HG03103 (cell line): ENCODE results near the gene FAU.

Source experiments
- ATAC-seq: cut with Tn5 transposase; IDR thresholded peaks from one replicate; pipeline ENCODE4 v1.9.1; 2021; ENCODE audit warnings: low read depth; ENCODE audit not compliant: unreplicated experiment

FAU gene

DNA sequence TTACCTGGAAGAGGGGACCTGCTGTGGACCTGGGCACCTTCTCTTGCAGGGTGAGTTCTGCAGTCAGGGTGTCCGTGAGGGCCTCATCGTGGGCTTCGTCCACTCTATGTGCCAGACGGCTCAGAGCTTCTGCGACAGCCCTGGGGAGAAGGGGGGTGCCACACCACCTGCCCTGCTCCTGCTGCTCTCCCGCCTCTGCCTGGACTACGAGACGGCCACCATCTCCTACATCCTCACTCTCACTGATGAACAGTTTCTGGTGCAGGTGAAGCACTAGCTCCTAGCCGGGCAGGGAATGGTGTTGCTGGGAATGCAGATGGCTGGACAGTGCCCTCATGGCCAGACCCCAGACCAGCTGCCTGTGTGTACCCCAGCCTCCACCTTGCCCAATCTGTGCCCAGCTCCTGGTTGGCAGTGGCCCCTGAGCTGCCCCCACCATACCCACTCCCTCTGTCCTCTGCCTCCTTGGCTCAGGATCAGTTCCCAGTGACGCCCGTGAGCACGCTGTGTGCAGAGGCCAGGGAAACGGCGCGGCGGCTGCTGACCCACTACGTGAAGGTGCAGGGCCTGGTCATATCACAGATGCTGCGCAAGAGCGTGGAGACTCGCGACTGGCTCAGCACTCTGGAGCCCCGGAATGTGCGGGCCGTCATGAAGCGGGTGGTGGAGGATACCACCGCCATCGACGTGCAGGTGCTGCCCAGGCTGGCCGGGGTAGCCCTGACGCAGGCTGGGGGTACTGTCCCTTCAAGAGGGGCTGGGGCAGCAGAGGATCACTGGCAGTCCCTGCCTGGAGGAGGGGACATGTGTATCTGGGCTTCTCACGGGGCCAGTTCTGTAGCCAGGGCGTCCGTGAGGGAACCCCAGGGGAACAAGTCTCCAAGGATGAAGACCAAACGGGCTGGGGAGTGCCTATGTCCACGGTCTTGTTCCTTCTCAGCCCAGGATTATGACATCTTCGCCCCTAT, 12.4 kb downstream of the FAU start:
- ATAC-seq: no peak

DNA sequence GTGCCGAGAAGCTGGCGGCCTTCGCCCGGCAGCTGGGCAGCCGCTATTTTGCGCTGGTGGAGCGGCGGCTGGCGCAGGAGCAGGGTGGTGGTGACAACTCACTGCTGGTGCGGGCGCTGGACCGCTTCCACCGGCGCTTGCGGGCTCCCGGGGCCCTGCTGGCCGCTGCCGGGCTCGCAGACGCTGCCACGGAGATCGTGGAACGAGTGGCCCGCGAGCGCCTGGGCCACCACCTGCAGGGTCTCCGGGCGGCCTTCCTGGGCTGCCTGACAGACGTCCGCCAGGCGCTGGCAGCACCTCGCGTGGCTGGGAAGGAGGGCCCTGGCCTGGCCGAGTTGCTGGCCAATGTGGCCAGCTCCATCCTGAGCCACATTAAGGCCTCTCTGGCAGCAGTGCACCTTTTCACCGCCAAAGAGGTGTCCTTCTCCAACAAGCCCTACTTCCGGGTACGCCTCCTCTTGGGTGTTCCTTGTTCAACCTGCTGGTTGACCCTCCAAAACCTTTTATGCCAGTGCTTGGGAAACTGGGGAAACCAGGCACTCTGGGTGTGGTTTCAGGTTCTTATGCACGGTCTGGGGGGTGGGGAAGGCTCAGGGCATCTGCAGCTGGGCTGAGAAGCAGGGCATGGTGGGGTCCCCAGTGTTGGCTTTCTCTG, 13.3 kb downstream of the FAU start:
- ATAC-seq: no peak

DNA sequence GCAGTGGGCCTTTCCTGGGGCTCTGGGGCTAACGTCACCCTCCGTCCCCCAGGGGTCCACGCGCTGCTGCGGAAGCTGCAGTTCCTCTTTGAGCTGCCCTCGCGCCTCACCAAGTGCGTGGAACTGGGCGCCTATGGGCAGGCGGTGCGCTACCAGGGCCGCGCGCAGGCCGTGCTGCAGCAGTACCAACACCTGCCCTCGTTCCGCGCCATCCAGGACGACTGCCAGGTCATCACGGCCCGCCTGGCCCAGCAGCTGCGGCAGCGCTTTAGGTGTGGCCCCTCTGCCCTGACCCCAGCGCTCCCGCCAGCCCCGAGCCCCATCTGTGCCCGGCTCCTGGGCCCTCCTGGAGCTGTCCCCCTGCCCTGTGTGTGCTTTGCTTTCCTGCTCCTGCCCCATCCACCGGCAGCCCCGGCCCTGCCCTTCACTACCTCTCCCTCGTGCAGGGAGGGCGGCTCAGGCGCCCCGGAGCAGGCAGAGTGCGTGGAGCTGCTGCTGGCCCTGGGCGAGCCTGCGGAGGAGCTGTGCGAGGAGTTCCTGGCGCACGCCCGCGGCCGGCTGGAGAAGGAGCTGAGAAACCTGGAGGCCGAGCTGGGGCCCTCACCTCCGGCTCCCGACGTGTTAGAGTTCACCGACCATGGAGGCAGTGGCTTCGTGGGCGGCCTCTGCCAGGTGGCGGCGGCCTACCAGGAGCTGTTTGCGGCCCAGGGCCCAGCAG, 14.0 kb downstream of the FAU start:
- no peak for ATAC-seq

DNA sequence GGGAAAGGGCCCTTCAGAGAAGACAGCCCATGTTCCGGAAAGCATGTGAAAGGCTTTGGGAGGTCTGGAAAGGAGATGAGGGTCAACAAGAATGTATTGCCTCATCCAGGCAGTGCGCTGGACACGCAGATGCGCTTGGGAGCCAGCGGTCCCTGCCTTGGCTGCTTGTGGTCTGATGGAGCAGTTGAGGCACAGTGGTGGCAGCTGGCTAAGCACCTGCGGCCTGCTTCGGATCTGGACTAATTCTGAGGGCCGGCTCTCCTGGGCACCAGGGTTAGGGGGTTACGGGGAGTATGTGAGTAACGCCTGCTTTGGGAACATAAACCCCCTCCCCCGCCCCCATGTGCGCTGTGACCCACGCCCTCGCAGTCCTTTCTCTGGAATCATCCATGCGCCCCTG, 14.9 kb downstream of the FAU start:
- ATAC-seq: no peak

DNA sequence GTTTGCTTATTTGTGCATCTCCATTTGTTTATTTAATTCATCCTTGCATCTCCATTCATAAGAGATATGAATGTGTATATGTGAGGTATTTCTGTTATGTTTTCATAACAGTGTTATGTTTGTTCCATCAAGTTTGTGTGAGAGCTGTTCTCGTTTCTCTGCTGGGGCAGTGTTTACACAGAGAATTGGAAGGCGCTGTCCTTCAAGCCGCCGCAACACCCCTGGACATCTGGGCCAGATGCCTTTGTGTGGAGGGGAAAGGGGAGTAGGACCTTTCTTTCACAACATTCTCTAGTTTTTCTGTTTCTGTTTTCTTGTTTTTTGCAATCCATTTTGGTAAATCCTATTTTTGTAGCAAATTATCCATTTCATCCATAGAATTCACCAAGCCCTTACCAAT, 17.3 kb downstream of the FAU start:
- ATAC-seq: no peak

DNA sequence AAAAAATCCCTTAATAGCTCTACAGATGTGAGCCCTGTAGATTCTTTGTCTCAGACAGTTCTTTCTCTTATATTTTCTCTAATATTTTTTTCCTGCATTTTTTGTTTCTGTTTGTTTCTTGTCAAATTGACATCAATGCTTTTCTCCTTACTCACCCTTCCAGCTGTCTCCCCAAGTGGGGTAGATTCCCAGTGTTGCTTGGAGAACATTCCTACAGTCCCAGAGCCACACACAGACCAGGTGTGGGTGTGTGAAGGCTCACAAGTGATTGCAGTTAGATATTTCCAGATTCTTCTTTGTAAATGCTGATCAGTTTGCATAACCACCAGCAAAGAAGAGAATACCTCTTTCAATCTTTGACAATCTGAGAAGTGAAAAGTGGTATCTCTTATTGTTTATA, 18.5 kb downstream of the FAU start:
- ATAC-seq: no peak

DNA sequence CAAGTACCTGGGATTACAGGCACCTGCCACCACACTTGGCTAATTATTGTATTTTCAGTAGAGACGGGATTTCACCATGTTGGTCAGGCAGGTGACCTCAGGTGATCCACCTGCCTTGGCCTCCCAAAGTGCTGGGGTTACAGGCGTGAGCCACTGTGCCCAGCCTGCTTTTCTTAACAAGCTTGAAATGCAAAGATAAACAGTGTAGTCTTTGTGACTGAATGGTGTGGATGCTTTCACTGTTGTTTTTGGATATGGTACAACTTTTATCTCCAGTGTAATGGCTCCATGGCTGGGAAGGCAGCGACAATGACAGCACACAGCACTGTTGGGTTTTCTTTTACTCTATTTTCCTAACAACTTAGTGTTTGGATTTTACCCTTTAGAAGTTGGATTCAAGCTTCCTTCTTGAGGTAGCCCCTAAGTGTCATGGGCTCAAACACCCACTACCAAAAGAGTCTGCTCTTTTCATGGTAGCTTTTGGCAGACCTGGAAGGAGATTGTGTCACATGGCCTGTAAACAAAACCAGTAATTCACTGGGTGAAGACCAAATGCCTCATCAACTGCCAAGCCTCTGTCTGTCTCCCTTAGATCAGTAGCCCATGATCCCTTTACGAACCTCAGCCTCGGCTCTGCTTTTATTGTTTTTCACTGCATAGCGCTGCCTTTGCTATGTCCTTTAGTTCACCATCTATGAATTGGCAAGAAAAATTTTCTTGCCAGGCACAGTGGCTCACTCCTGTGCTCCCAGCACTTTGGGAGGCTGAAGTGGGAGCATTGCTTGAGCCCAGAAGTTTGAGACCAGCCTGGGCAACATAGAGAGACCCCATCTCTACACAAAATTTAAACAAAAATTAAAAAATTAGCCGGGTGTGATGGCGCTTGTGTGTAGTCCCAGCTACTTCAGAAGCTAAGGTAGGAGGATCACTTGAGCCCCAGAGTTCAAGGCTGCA, 19.5 kb downstream of the FAU start:
- ATAC-seq: no peak

DNA sequence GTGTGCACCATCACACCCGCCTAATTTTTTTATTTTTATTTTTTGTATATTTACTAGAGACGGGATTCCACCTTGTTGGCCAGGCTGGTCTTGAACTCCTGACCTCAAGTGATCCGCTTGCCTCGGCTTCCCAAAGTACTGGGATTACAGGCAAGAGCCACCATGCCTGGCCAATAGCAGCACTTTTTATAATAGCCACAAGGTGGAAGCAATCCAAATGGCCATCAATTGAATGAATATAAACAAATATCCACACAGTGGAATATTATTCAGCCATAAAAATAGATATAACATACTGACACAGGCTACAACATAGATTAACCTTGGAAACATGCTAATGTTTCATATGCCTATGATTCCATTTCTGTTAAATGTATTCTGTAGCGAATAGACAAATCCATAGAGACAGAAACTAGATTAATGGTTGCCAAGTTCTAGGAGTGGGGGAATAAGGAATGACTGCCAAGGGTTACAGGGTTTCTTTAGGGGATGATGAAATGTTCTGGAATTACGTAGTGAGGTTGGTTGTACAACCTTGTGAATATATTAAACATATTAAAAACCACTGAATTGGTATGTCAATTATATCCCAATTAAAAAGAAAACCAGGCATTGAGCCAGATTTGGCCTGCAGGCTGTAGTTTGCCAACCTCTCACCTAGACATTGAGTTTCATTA, 21.1 kb downstream of the FAU start:
- ATAC-seq: no peak

DNA sequence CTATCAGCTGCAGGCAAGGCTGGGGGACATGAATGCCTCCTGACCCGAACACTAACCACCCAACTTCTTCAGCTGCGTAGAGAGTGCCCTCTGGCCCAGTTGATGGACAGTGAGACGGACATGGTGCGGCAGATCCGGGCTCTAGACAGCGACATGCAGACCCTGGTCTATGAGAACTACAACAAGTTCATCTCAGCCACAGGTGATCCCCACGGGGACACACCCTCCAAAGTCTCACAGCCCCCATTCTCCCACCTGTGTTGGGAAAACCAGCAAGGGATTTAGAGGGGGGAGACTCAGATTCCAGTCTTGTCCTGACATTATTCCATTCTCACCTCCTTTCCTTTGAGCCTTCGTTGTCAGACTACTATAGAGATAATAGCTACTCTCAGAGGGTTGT, 25.0 kb downstream of the FAU start:
- no peak for ATAC-seq

DNA sequence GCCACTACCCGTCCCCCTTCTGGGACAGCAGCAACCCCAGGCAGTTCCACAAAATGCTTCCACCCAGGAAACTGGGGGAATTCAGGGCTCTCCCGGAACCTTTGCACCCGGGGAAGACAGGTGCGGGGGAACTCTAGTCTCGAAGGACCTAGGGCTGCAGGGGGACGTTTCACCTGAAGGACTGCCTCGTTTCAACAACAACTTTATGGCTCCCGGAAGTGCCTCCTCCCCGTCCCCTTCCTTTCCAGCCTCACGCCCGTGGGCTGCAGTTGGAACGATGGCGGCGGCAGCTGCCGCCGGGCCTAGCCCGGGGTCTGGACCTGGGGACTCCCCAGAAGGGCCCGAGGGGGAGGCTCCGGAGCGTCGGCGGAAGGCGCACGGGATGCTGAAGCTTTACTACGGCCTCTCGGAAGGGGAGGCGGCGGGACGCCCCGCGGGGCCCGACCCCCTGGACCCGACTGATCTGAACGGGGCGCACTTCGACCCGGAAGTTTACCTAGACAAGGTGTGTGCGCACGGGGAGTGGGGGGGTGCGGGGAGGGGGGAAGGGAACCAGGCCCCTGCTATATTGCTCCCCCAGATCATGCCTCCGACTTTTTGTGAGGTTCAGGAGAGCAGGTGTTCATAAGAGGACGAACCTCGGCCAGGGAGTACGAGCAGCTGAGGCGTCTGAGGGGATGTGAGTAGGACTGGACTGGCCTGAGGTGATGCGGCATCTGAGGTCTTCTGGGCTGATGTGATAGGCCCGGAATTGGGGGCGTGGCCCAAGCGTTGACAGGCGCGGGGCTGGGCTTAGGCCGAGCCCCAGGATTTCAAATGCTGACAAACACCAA, 25.7 kb downstream of the FAU start, which contains the start of gene VPS51:
Gene VPS51 (plus strand): TSS at position 241 of the 833 bp plus-strand sequence. CDS start 37 bp downstream, at position 278.
- peak; percentile 66 for ATAC-seq

DNA sequence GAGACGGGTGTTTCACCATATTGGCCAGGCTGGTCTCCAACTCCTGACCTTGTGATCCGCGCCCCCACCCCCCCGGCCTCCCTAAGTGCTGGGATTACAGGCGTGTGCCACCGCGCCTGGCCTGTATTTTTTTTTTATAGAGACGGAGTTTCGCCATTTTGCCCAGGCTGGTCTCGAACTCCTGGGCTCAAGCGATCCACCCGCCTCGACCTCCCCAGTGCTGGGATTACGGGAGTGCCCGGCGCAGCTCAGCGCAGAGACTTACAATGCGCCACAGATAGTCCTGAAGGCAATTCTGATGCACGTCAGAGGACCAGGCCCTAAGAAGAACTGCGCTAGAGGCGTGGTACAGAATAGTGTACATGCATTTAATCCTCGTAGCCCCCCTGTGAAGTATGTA, 26.5 kb downstream of the FAU start:
- no peak for ATAC-seq

DNA sequence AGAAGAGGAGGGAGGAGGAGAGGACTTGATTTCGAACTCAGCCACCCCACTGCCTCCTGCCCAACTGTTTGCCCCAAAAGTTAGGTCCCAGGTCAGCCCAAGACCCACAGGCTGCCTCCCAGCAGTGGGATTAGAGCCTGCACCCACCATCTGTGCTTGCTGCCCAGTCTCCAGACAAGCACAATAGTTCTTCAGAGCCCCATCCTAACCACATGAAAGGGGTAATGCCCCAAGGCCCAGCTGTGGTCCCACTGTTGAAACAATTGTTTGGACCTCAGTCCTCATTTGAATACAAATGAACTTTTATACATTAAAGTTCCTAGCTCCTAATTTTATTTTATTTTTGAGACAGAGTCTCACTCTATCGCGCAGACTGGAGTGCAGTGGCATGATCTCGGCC, 31.3 kb downstream of the FAU start:
- ATAC-seq: no peak

DNA sequence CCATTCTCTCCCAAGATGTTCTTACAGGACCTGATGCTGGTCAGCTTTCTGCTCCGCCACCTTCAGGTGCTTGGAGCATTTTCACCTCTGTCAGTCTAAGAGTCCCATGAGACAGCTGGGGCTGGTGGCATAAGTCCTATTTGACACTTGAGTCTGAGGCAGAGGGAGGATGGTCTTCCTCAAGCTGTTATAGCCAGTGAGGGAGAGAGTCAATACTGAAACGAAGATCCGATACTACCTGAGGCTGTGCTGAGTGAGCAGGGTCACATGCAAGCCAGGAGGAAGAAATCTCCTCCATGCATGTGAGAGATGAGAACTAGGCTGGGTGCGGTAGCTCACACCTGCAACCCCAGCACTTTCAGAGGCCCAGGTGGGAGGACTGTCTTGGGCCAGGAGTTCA, 32.3 kb downstream of the FAU start:
- ATAC-seq: no peak

DNA sequence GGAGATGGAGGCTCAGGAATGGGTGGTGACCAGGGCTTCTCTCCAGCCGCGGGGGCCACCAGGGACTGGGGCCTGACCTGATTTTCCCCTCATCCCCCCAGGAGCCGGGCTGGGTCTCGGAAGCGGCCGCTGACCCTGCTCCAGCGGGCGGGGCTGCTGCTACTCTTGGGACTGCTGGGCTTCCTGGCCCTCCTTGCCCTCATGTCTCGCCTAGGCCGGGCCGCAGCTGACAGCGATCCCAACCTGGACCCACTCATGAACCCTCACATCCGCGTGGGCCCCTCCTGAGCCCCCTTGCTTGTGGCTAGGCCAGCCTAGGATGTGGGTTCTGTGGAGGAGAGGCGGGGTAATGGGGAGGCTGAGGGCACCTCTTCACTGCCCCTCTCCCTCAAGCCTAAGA, 34.1 kb downstream of the FAU start:
- ATAC-seq: no peak

DNA sequence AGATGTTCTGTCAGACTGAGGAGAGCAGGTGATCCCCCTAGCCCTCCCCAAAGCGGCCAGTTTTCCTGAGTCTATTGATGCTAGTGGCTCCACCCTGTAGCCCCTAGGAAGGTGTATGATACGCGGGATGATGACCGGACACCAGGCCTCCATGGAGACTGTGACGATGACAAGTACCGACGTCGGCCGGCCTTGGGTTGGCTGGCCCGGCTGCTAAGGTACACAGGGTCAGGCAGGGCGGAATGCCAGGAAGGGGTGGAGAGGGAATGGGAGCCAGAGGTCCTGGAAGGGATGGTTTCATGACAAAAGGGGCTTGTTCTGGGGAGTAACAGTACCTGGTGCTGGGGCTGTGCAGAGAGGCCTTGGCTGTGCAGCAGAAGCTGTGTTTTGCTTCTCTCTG, 34.7 kb downstream of the FAU start:
- ATAC-seq: no peak

DNA sequence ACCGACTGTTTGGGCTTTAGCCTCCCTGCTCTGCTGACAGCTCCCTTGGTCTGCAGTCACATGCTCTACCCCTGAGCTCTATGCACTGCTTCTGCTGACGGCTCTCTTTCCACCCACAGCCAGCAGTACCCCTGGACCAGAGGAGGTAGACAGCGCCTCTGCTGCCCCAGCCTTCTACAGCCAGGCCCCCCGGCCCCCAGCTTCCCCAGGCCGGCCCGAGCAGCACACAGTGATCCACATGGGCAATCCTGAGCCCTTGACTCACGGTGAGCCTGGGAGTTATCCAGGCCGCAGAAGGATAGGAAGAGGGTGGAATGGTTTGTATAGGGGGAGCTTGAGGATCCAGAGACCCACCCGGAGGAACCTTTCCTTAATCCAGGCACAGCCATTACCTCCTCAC, 35.1 kb downstream of the FAU start:
- no peak for ATAC-seq

DNA sequence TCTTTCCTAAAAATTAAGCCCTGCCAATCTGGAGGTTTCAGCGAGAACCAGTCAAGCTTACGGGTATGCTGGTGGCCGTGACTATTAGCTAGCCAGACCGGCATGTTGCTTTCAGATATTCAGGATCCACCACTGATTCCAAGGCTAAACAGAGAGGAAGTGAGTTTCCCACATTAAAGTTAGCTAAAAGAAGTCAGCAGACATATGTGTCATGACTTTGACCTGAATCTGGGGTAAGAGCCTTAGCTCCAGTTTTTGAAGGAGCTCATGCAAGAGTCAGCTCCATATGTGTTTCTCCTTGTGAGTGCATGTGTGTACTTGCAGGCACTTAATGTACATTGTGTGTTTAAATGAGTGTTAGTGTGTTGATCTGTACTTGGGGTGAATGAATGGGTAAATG, 36.5 kb downstream of the FAU start:
- ATAC-seq: no peak

DNA sequence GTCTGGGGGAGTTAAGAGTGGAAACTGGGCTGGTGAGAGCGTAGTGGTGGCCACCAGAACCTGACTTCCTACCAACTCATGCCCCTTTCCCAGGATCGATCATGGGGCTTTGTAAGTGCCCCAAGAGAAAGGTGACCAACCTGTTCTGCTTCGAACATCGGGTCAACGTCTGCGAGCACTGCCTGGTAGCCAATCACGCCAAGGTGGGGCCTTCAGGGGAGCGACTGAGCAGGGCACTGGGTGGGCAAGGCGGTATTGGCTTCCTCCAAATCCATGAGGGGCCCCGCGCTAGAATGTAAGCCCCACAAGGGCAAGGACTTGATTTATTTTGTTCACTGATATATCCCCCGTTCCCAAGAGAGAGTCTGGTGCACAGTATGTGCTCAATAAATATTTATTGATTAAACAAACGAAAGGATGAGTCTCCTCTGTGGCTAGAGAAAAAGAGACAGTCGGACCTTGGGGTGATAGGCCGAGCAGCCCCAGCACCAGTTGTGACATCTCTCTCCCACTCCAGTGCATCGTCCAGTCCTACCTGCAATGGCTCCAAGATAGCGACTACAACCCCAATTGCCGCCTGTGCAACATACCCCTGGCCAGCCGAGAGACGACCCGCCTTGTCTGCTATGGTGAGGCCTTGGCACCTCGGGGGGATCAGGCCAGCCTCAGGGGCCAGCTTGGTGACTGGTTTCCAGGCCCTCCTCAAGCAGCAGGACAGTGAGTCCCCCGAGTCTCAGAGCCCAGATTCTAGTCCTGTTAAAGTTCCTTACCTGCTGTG, 37.1 kb downstream of the FAU start:
- no peak for ATAC-seq
